B cell (primary cell): ENCODE measurements around the gene ADAMTS12. TPM values are rescaled to one million over a fixed set of nuclear protein-coding genes. Genes with fewer than 3 reads are reported as not detected.

Experiments
- ATAC-seq: fragments of 200-7000 bp; cut with Tn5 transposase; one replicate; pipeline ENCODE4 v1.10.0; 2021; ENCODE audit warnings: low read depth, mild to moderate bottlenecking, moderate number of reproducible peaks, moderate library complexity
- CTCF ChIA-PET: fragments of 350-600 bp; sonication (Branson Sonifier 250); formaldehyde crosslinking; loops from one replicate; lab custom pipeline; 2021; ENCODE audit warnings: antibody characterized with exemption, inconsistent platforms; lab: Charles Lee
- POLR2A ChIA-PET: fragments of 350-600 bp; sonication (Branson Sonifier 250); formaldehyde crosslinking; loops from one replicate; lab custom pipeline; 2021; ENCODE audit warnings: antibody characterized with exemption; lab: Charles Lee
- DNase-seq: peaks from one replicate; pipeline ENCODE4 v3.0.0; 2013
- H2AFZ ChIP-seq: 2 replicates; pipeline ENCODE4 v1.6.1; 2012; ENCODE audit warnings: mild to moderate bottlenecking, low read depth, low read length; ENCODE audit not compliant: insufficient read depth, poor library complexity, severe bottlenecking
- H3K27ac ChIP-seq, 2 donors: 1 replicate in 1 of 2; 2 replicates in 1 of 2; pipeline ENCODE4 v1.5.1; 2012 to 2013; ENCODE audit warnings: low read length in 2 of 2, mild to moderate bottlenecking in 2 of 2, moderate library complexity in 1 of 2
- H3K27me3 ChIP-seq, 4 experiments: fragments of 200-600 bp in 1 of 4; sonication (generic) in 1 of 4; replicated peaks in 1 of 4; 1 replicate in 2 of 4; 2 replicates in 2 of 4; pipeline versions ENCODE4 v1.6.1 to v1.7.0; 2013 to 2016; ENCODE audit warnings: low read length in 3 of 4, mild to moderate bottlenecking in 2 of 4, mixed read lengths in 1 of 4, moderate library complexity in 1 of 4; ENCODE audit not compliant: insufficient read depth in 4 of 4, control insufficient read depth in 3 of 4; ENCODE audit errors: control extremely low read depth in 1 of 4
- H3K36me3 ChIP-seq, 2 experiments: replicated peaks in 1 of 2; 1 replicate in 1 of 2; 2 replicates in 1 of 2; pipeline versions ENCODE4 v1.6.1 to v1.7.1; 2013; ENCODE audit warnings: low read length in 1 of 2; ENCODE audit not compliant: insufficient read depth in 2 of 2, control insufficient read depth in 1 of 2; ENCODE audit errors: control extremely low read depth in 1 of 2, extremely low read depth in 1 of 2
- H3K4me1 ChIP-seq, 2 donors: fragments of 200-600 bp in 1 of 2; sonication (generic) in 1 of 2; 1 replicate in 1 of 2; 2 replicates in 1 of 2; pipeline versions ENCODE4 v1.5.1 to v1.6.1; 2013 to 2017; ENCODE audit warnings: low read length in 2 of 2; ENCODE audit not compliant: control insufficient read depth in 2 of 2, insufficient read depth in 2 of 2
- H3K4me2 ChIP-seq: replicated peaks from 2 replicates; pipeline ENCODE3; 2012; ENCODE audit warnings: mild to moderate bottlenecking, low read depth, low read length; ENCODE audit not compliant: poor library complexity, severe bottlenecking
- H3K4me3 ChIP-seq, 5 experiments: fragments of 200-600 bp in 1 of 5; sonication (generic) in 1 of 5; 1 replicate in 3 of 5; 2 replicates in 2 of 5; pipeline versions ENCODE4 v1.5.1 to v1.7.0; 2011 to 2016; ENCODE audit warnings: low read length in 4 of 5, mild to moderate bottlenecking in 4 of 5, low read depth in 2 of 5, control low read depth in 1 of 5, moderate library complexity in 1 of 5; ENCODE audit not compliant: insufficient read depth in 1 of 5; ENCODE audit errors: control extremely low read depth in 1 of 5, extremely low read depth in 1 of 5
- H3K79me2 ChIP-seq: fragments of 200-600 bp; sonication (generic); one replicate; pipeline ENCODE4 v1.6.0; 2016; ENCODE audit warnings: low read length; ENCODE audit not compliant: control insufficient read depth, insufficient read depth
- H3K9ac ChIP-seq: fragments of 200-600 bp; sonication (generic); 2 replicates; pipeline ENCODE4 v1.6.1; 2017; ENCODE audit warnings: mild to moderate bottlenecking, low read length, moderate library complexity
- H3K9me3 ChIP-seq, 3 donors: one replicate each; pipeline versions ENCODE4 v1.6.1 to v1.7.1; 2013; ENCODE audit warnings: low read length in 2 of 3; ENCODE audit not compliant: control insufficient read depth in 2 of 3, insufficient read depth in 1 of 3; ENCODE audit errors: control extremely low read depth in 1 of 3
- H4K20me1 ChIP-seq: 2 replicates; pipeline ENCODE4 v1.6.0; 2012; ENCODE audit warnings: mild to moderate bottlenecking, low read length; ENCODE audit not compliant: insufficient read depth, control insufficient read depth, poor library complexity, severe bottlenecking
- H3K27ac Mint-ChIP-seq: one replicate; pipeline ENCODE4 v1.8.0; 2021; ENCODE audit warnings: mixed read lengths
- H3K27me3 Mint-ChIP-seq: one replicate; pipeline ENCODE4 v1.8.0; 2021; ENCODE audit warnings: mixed read lengths
- H3K4me1 Mint-ChIP-seq: one replicate; pipeline ENCODE4 v1.8.0; 2021; ENCODE audit warnings: mixed read lengths
- H3K4me3 Mint-ChIP-seq: one replicate; pipeline ENCODE4 v1.8.0; 2021; ENCODE audit warnings: mixed read lengths
- H3K9me3 Mint-ChIP-seq: one replicate; pipeline ENCODE4 v1.8.0; 2022; ENCODE audit warnings: mixed read lengths; ENCODE audit not compliant: insufficient read depth
- CTCF ChIP-seq: fragments of 200-600 bp; IDR thresholded peaks from one replicate; pipeline ENCODE4 v1.8.0; 2022; ENCODE audit warnings: antibody characterized with exemption, mild to moderate bottlenecking
- EZH2 ChIP-seq: IDR thresholded peaks from 2 replicates; pipeline ENCODE4 v1.6.1; 2012; ENCODE audit warnings: borderline replicate concordance, low read depth, mild to moderate bottlenecking, moderate library complexity, low read length; ENCODE audit not compliant: insufficient read depth, poor library complexity, severe bottlenecking
- WGBS: methylation state at CpG from one replicate; pipeline ENCODE4 v1.1.5; 2013; ENCODE audit warnings: missing lambda C conversion rate; ENCODE audit not compliant: insufficient coverage; 5-methylcytosine and 5-hydroxymethylcytosine counted together
- intact Hi-C: fragments of 100-400 bp; cut with micrococcal nuclease; formaldehyde crosslinking; loops from one replicate; pipeline ENCODE4 v1.10.0; 2022
- polyA plus RNA-seq: library from polyadenylated mRNA; depleted of rRNA; stranded (reverse); fragments of >200 nt; gene quantifications from 2 replicates; pipeline ENCODE4 v1.2.3, GENCODE V29; 2012
- total RNA-seq, 2 donors: library from RNA; stranded (reverse); fragments of 120-200 nt in 1 of 2; gene quantifications; 1 replicate in 1 of 2; 2 replicates in 1 of 2; pipeline versions ENCODE4 v1.2.3 to v1.2.4, GENCODE V29; 2013 to 2022

Gene ADAMTS12
- total and polyA plus RNA-seq, 2 donors (not counting 1 experiment from before 2014, with no cell fraction given) = not detected

DNA sequence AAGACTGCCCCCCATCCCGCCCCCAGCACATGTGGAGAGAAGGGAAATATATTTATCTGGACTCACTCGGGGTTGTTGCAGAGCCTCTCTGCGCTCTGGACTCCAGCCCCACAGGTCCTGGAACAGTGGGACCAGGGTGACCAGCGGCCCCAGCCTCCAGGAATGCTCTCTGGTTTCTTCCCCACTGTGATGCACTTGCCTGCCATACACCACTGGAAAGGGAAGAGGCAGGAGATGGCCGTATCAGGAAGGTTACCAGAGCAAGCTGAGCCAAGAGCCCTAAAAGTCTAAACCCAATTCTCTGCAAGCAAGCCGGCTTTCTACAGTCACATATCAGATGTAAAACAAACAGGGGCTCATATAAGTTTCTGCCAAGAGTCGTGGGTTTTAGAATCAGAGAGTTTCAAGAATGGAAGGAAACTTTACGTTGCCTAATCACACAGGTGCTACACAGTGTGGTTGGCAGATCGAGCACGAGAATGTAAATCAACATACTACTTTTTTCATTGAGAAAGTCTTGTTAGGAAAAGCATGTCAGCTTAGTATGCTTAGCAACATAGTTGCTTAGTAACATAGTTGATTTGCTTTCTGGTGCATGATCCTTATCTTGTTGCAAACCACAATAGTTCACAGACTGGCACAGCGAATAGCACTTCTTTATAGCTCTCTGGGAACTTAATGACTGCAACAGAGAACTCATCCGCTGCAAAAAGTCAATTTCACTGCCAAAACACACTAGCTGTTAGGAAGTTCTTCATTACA, 249.9 kb downstream of the ADAMTS12 start:
- no peak overlapping the region for H3K9ac ChIP-seq
- no peak overlapping the region for H3K27ac Mint-ChIP-seq
- H3K27me3 Mint-ChIP-seq = peaks cover 5% of the 10 kb centered on the region
- peaks cover 0 to 7% (median 0%) of the 10 kb centered on the region in 4 experiments for H3K27me3 ChIP-seq
- H3K79me2 ChIP-seq = no peaks in the 10 kb centered on the region
- no peak overlapping the region for H3K4me3 ChIP-seq
- no peak overlapping the region for H3K4me2 ChIP-seq
- peak overlapping the region; percentile 13 for H2AFZ ChIP-seq
- H3K36me3 ChIP-seq = no peaks in the 10 kb centered on the region
- intact Hi-C loops = no loop called here
- no peaks in the 10 kb centered on the region for H4K20me1 ChIP-seq
- no peaks in the 10 kb centered on the region for H3K4me1 ChIP-seq
- no peak overlapping the region for H3K27ac ChIP-seq
- H3K9me3 ChIP-seq = peaks cover 0 to 7% (median 0%) of the 10 kb centered on the region in 3 donors
- ATAC-seq = no peak
- peaks cover 4% of the 10 kb centered on the region for H3K4me1 Mint-ChIP-seq
- POLR2A ChIA-PET = no interaction called here
- no peak overlapping the region for H3K4me3 Mint-ChIP-seq
- peaks cover 6% of the 10 kb centered on the region for H3K9me3 Mint-ChIP-seq
- WGBS = 39% methylated on average over 4 of the region's 12 CpGs
- DNase-seq = no peak
- TF ChIP-seq EZH2 = no peak
- TF ChIP-seq CTCF = no peak
- CTCF ChIA-PET = no interaction called here

DNA sequence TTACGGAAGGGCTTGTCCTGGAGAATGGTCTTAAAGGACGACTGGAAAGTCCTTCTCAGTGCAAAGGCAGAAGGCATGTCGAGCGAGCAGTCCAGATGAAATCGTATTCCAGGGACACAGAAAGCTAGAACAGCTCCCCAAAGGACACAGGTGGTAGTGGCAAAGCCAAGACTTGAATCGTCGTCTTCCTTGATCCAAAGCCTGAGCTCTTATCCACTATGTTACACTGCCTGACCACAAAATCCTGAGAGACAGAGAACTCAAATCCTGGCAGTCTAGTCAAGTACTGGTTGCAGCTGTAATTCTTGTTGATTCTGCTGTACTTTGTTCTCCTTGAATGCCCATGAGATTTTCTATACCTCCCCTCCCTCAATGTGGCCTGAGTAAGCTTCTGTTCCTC, 252.3 kb downstream of the ADAMTS12 start:
- no peak for DNase-seq
- Histone ChIP-seq H3K9me3 (peaks cover 0 to 3% (median 0%) of the 10 kb centered on the region in 3 donors), H3K4me2 (no peak overlapping the region), H3K36me3 (no peaks in the 10 kb centered on the region), H3K9ac (no peak overlapping the region), H3K4me3 (no peak overlapping the region), H4K20me1 (no peaks in the 10 kb centered on the region), H3K4me1 (no peaks in the 10 kb centered on the region), H3K79me2 (no peaks in the 10 kb centered on the region), H3K27me3 (peaks cover 0 to 7% (median 0%) of the 10 kb centered on the region in 4 experiments), H2AFZ (no peak overlapping the region), H3K27ac (no peak overlapping the region)
- Mint-ChIP-seq H3K4me1 (peaks cover 4% of the 10 kb centered on the region), H3K27me3 (peaks cover 9% of the 10 kb centered on the region), H3K27ac (no peak overlapping the region), H3K9me3 (peaks cover 6% of the 10 kb centered on the region), H3K4me3 (no peak overlapping the region)
- intact Hi-C loops = no loop called here
- ChIA-PET CTCF (no interaction called here), POLR2A (no interaction called here)
- TF ChIP-seq CTCF = no peak
- TF ChIP-seq EZH2 = no peak
- no peak for ATAC-seq
- 65% methylated on average over 4 of the region's 7 CpGs for WGBS
